DND-41 (cell line): ENCODE results near the gene ADGB.

Source experiments
- CTCF ChIP-seq: IDR thresholded peaks from 2 replicates; pipeline ENCODE4 v1.5.1; 2012; ENCODE audit warnings: borderline replicate concordance, low read length, moderate library complexity, mild to moderate bottlenecking; ENCODE audit not compliant: poor library complexity, severe bottlenecking; ENCODE audit errors: extremely low read depth
- EZH2 ChIP-seq: IDR thresholded peaks from 3 replicates; pipeline ENCODE4 v1.6.1; 2012; ENCODE audit warnings: borderline replicate concordance, low read depth, mild to moderate bottlenecking, moderate library complexity, low read length, inconsistent platforms; ENCODE audit not compliant: severe bottlenecking

- TF ChIP-seq CTCF: no peak
- TF ChIP-seq EZH2: no peak
These were observed 241.4 kb downstream of the ADGB start for GRCh38 chr6:146840216-146840615.
